Mesendoderm (in vitro differentiated cells): ENCODE results near the gene CEBPA.

Source experiments
- DNase-seq: peaks from one replicate; pipeline ENCODE4 v3.0.0; 2013
- H2AK5ac ChIP-seq: 2 replicates; pipeline ENCODE4 v1.6.1; 2013; ENCODE audit warnings: low read length, inconsistent platforms
- H2BK120ac ChIP-seq: 2 replicates; pipeline ENCODE4 v1.6.1; 2013; ENCODE audit warnings: low read depth, mild to moderate bottlenecking, low read length, moderate library complexity, mixed read lengths
- H2BK15ac ChIP-seq: replicated peaks from 2 replicates; pipeline ENCODE4 v1.6.1; 2013; ENCODE audit warnings: low read depth, mild to moderate bottlenecking, moderate library complexity
- H2BK5ac ChIP-seq: 2 replicates; pipeline ENCODE4 v1.6.1; 2013; ENCODE audit warnings: low read length, inconsistent platforms
- H3K18ac ChIP-seq: 2 replicates; pipeline ENCODE4 v1.6.1; 2013; ENCODE audit warnings: mild to moderate bottlenecking, low read length, mixed read lengths
- H3K23ac ChIP-seq: one replicate; pipeline ENCODE4 v1.6.1; 2013; ENCODE audit warnings: low read length
- H3K27ac ChIP-seq: 2 replicates; pipeline ENCODE4 v1.5.1; 2013; ENCODE audit warnings: low read depth, mild to moderate bottlenecking, inconsistent platforms, low read length, moderate library complexity
- H3K27me3 ChIP-seq: 2 replicates; pipeline ENCODE4 v1.6.1; 2013; ENCODE audit warnings: low read length, control low read depth, mild to moderate bottlenecking, inconsistent platforms; ENCODE audit not compliant: insufficient read depth, poor library complexity
- H3K36me3 ChIP-seq: 2 replicates; pipeline ENCODE4 v1.6.1; 2013; ENCODE audit warnings: low read length, inconsistent platforms; ENCODE audit not compliant: control insufficient read depth, insufficient read depth
- H3K4ac ChIP-seq: one replicate; pipeline ENCODE4 v1.6.1; 2013; ENCODE audit warnings: low read depth, mild to moderate bottlenecking, low read length, moderate library complexity
- H3K4me1 ChIP-seq: 2 replicates; pipeline ENCODE4 v1.6.1; 2013; ENCODE audit warnings: low read depth, low read length, inconsistent platforms; ENCODE audit not compliant: control insufficient read depth
- H3K4me2 ChIP-seq: 2 replicates; pipeline ENCODE4 v1.6.1; 2013; ENCODE audit warnings: low read length
- H3K4me3 ChIP-seq: 2 replicates; pipeline ENCODE4 v1.5.1; 2013; ENCODE audit warnings: mild to moderate bottlenecking, low read length
- H3K56ac ChIP-seq: one replicate; pipeline ENCODE4 v1.6.1; 2013; ENCODE audit warnings: low read length
- H3K79me1 ChIP-seq: 2 replicates; pipeline ENCODE4 v1.6.1; 2013; ENCODE audit warnings: low read length, inconsistent platforms
- H3K79me2 ChIP-seq: 2 replicates; pipeline ENCODE4 v1.6.1; 2013; ENCODE audit warnings: mild to moderate bottlenecking, low read length; ENCODE audit not compliant: control insufficient read depth, insufficient read depth
- H3K9ac ChIP-seq: 2 replicates; pipeline ENCODE4 v1.6.1; 2013; ENCODE audit warnings: low read length, inconsistent platforms
- H4K5ac ChIP-seq: one replicate; pipeline ENCODE4 v1.6.1; 2013; ENCODE audit warnings: low read length
- H4K8ac ChIP-seq: one replicate; pipeline ENCODE4 v1.6.1; 2013; ENCODE audit warnings: low read depth, mild to moderate bottlenecking, control low read depth, low read length, moderate library complexity
- WGBS: extraction: QIAGEN DNeasy Blood & Tissue Kit; methylation state at CpG from one replicate; pipeline ENCODE4 v1.1.7; 2013; ENCODE audit warnings: low lambda C conversion rate, missing lambda C conversion rate; ENCODE audit not compliant: insufficient coverage; ENCODE audit errors: extremely low coverage; 5-methylcytosine and 5-hydroxymethylcytosine counted together

CEBPA gene

DNA sequence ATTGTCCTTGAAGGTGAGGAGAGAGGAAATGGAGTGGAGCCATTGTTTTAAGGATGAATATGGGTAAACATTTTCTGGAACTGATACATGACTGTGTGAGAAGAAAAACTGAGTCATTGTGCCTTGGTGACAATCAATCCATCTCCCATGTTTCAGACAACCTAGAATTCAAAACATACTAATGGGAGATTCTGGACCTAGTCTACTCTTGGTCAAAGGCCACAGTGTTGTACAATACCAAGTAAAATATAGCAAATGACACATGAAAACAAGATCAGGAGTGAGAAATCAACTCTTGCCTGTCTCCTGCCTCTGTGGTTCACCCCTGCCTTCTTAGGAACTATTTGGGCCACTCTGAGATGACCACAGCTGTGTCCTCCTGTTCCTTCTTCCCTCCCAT is 13.1 kb downstream of the CEBPA start:
- Histone ChIP-seq H3K4me3 (no peak overlapping the region), H3K4me1 (no peaks in the 10 kb centered on the region), H2BK120ac (no peak overlapping the region), H3K9ac (no peak overlapping the region), H4K8ac (no peak overlapping the region), H2BK15ac (no peak overlapping the region), H3K79me1 (no peaks in the 10 kb centered on the region), H2BK5ac (no peak overlapping the region), H3K18ac (no peak overlapping the region), H3K79me2 (no peaks in the 10 kb centered on the region), H3K27me3 (no peaks in the 10 kb centered on the region), H4K5ac (no peak overlapping the region), H3K23ac (no peak overlapping the region), H2AK5ac (no peak overlapping the region), H3K36me3 (no peaks in the 10 kb centered on the region), H3K4me2 (no peak overlapping the region), H3K4ac (no peak overlapping the region), H3K56ac (no peak overlapping the region), H3K27ac (no peak overlapping the region)
- DNase-seq = no peak

- Histone ChIP-seq H3K27me3 (no peaks in the 10 kb centered on the region), H3K79me1 (no peaks in the 10 kb centered on the region), H3K4me3 (no peak overlapping the region), H2AK5ac (no peak overlapping the region), H2BK15ac (no peak overlapping the region), H3K18ac (no peak overlapping the region), H2BK120ac (no peak overlapping the region), H3K36me3 (no peaks in the 10 kb centered on the region), H4K5ac (no peak overlapping the region), H3K4me2 (no peak overlapping the region), H3K9ac (no peak overlapping the region), H3K4me1 (no peaks in the 10 kb centered on the region), H3K27ac (no peak overlapping the region), H3K79me2 (no peaks in the 10 kb centered on the region), H3K4ac (no peak overlapping the region), H2BK5ac (no peak overlapping the region), H3K23ac (no peak overlapping the region), H4K8ac (no peak overlapping the region), H3K56ac (no peak overlapping the region)
- no CpG with 5 or more reads among the region's 1 CpG for WGBS
- DNase-seq = no peak
Observed at GRCh38 chr19:33288666-33289065, 13.7 kb downstream of the CEBPA start.

DNA sequence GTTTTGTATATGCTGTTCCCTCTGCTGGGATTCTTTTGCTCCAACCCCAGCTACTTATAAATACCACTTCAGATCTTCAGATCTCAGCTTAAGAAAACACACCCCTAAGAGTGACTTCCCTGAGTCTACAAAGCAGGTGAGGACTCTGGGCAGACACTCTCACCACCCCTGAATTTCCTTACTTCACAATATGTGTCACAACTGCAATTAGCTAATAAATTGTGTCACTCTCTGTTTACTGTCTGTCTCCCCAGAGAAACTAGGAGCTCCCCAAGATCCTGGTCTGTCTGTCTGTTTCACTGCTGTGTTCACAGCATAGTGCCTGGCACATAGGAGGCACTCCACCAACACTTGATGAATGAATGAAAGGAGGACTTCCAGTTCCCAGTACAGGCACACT is 14.4 kb downstream of the CEBPA start:
- no peaks in the 10 kb centered on the region for H3K4me1 ChIP-seq
- no peak overlapping the region for H3K23ac ChIP-seq
- H2AK5ac ChIP-seq = no peak overlapping the region
- no peak for DNase-seq
- no peak overlapping the region for H3K27ac ChIP-seq
- no peak overlapping the region for H2BK120ac ChIP-seq
- no peaks in the 10 kb centered on the region for H3K36me3 ChIP-seq
- no peaks in the 10 kb centered on the region for H3K27me3 ChIP-seq
- no peak overlapping the region for H3K4ac ChIP-seq
- no peaks in the 10 kb centered on the region for H3K79me1 ChIP-seq
- no peak overlapping the region for H3K4me3 ChIP-seq
- H3K56ac ChIP-seq = no peak overlapping the region
- no peak overlapping the region for H3K9ac ChIP-seq
- H2BK5ac ChIP-seq = no peak overlapping the region
- H2BK15ac ChIP-seq = no peak overlapping the region
- H3K4me2 ChIP-seq = no peak overlapping the region
- no peak overlapping the region for H4K5ac ChIP-seq
- H3K79me2 ChIP-seq = no peaks in the 10 kb centered on the region
- H3K18ac ChIP-seq = no peak overlapping the region
- no peak overlapping the region for H4K8ac ChIP-seq

DNA sequence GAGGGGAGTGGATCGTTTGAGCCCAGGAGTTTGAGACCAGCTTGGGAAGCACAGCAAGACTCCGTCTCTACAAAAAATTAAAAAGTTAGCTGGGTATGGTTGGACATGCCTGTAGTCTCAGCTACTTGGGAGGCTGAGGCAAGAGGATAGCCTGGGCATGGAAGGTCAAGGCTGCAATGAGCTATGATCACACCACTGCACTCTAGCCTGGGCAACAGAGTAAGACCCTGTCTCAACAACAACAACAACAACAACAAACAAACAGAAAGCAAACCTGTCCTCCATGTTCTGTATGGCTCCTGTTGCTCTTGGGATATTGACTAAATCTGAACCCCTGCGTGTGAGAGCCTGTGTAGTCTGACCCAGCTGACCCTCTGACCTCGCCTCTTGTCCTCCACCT is 14.9 kb downstream of the CEBPA start:
- Histone ChIP-seq H2AK5ac (no peak overlapping the region), H4K5ac (no peak overlapping the region), H3K23ac (no peak overlapping the region), H2BK5ac (no peak overlapping the region), H3K4ac (no peak overlapping the region), H3K4me1 (no peaks in the 10 kb centered on the region), H3K36me3 (no peaks in the 10 kb centered on the region), H3K27me3 (no peaks in the 10 kb centered on the region), H3K27ac (no peak overlapping the region), H2BK120ac (no peak overlapping the region), H3K4me3 (no peak overlapping the region), H2BK15ac (no peak overlapping the region), H3K56ac (no peak overlapping the region), H3K79me1 (no peaks in the 10 kb centered on the region), H4K8ac (no peak overlapping the region), H3K4me2 (no peak overlapping the region), H3K9ac (no peak overlapping the region), H3K18ac (no peak overlapping the region), H3K79me2 (no peaks in the 10 kb centered on the region)
- no CpG with 5 or more reads among the region's 4 CpGs for WGBS
- no peak for DNase-seq

DNA sequence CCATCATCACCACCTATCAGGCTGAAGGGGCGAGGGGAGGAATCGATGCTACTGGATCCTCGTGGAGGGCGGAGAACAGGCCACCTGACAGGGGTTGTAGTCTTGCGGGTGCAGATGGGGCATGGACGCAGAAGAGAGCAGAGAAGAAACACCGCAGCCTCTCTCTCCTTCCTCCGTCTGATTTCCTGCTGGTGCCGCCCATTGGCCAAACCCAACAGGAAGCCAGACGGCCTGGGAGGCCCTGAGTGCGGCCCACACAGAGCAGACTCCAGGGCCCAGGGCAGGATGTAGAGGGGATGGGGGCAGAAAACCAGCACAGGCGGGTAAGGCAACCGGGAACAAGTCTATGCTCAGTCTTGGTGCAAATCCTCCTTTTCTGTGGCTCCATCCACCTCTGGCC is 15.4 kb downstream of the CEBPA start:
- Histone ChIP-seq H3K9ac (no peak overlapping the region), H3K27me3 (no peaks in the 10 kb centered on the region), H3K56ac (no peak overlapping the region), H3K27ac (no peak overlapping the region), H3K23ac (no peak overlapping the region), H3K4me3 (no peak overlapping the region), H3K4ac (no peak overlapping the region), H2BK120ac (no peak overlapping the region), H4K8ac (no peak overlapping the region), H2BK15ac (no peak overlapping the region), H2AK5ac (no peak overlapping the region), H3K79me2 (no peaks in the 10 kb centered on the region), H3K4me2 (no peak overlapping the region), H4K5ac (no peak overlapping the region), H3K79me1 (no peaks in the 10 kb centered on the region), H3K18ac (no peak overlapping the region), H2BK5ac (no peak overlapping the region), H3K4me1 (no peaks in the 10 kb centered on the region), H3K36me3 (no peaks in the 10 kb centered on the region)
- WGBS = no CpG with 5 or more reads among the region's 13 CpGs
- no peak for DNase-seq

GRCh38 chr19:33285441-33285927 is 16.9 kb downstream of the CEBPA start:
- no CpG with 5 or more reads among the region's 9 CpGs for WGBS
- H2BK120ac ChIP-seq = no peak overlapping the region
- H3K56ac ChIP-seq = no peak overlapping the region

More at GRCh38 chr19:33285441-33285927, 16.9 kb downstream of the CEBPA start:
- Histone ChIP-seq H3K36me3 (no peaks in the 10 kb centered on the region), H2BK15ac (no peak overlapping the region), H3K4me2 (no peak overlapping the region), H3K9ac (no peak overlapping the region), H3K4ac (no peak overlapping the region), H4K5ac (no peak overlapping the region), H3K79me2 (no peaks in the 10 kb centered on the region), H3K4me3 (no peak overlapping the region), H3K27ac (no peak overlapping the region), H3K27me3 (no peaks in the 10 kb centered on the region), H4K8ac (no peak overlapping the region), H2BK5ac (no peak overlapping the region), H3K79me1 (no peaks in the 10 kb centered on the region), H2AK5ac (no peak overlapping the region), H3K4me1 (no peaks in the 10 kb centered on the region), H3K18ac (no peak overlapping the region), H3K23ac (no peak overlapping the region)
- DNase-seq = no peak
